Retinal pigment epithelial cell (primary cell): ENCODE data around the gene POPDC3.

Experiments used
- DNase-seq: peaks from one replicate; pipeline ENCODE4 v3.0.0-alpha.2; 2010; ENCODE audit warnings: low read depth
- H3K4me3 ChIP-seq: 2 replicates; pipeline ENCODE4 v1.5.1; 2011; ENCODE audit warnings: mild to moderate bottlenecking, low read length, control low read depth, moderate library complexity
- TF ChIP-seq, protein P1 (sequence below): conservative IDR thresholded peaks from 2 replicates; pipeline ENCODE4 v1.5.1; 2011; ENCODE audit warnings: low read depth, low read length, control low read depth, inconsistent platforms

POPDC3 gene

DNA sequence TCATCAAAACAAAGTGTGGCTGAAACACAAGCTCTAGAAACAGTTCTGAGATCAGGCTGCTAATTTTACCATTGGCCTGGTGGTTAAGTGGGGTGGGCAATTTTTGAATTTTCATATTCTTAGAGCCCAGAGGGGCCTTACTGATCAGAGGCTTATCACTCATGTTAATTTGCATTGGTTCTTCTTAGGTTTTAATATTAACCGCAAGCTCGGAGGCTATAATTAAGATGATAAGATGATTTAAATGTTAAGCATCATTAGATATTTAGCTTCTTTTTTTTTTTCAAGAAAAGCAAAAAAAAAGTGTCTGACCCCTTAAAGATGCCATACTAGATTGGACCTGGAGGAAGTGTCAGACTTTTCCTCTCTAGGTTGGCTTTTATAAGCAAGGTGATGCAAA is 8.4 kb upstream of the POPDC3 start:
- DNase-seq, result no peak
- no peak overlapping the region for H3K4me3 ChIP-seq
- TF ChIP-seq, protein P1, sequence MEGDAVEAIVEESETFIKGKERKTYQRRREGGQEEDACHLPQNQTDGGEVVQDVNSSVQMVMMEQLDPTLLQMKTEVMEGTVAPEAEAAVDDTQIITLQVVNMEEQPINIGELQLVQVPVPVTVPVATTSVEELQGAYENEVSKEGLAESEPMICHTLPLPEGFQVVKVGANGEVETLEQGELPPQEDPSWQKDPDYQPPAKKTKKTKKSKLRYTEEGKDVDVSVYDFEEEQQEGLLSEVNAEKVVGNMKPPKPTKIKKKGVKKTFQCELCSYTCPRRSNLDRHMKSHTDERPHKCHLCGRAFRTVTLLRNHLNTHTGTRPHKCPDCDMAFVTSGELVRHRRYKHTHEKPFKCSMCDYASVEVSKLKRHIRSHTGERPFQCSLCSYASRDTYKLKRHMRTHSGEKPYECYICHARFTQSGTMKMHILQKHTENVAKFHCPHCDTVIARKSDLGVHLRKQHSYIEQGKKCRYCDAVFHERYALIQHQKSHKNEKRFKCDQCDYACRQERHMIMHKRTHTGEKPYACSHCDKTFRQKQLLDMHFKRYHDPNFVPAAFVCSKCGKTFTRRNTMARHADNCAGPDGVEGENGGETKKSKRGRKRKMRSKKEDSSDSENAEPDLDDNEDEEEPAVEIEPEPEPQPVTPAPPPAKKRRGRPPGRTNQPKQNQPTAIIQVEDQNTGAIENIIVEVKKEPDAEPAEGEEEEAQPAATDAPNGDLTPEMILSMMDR, result no peak

DNA sequence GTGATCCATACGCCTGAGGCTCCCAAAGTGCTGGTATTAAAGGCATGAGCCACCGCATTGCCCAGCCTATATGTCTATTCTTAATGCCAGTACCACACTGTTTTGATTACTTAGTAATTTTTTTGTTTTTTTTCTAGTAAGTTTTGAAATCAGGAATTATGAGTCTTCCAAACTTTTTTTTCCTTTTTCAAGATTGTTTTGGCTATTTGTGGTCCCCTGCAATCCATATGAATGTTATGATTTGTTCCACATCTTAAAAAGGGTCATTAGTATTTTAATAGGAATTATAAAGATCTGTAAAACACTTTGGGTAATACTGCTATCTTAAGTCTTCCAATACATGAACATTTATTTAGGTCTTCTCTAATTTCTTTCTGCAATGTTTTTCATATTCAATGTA is 6.8 kb upstream of the POPDC3 start:
- H3K4me3 ChIP-seq, result no peak overlapping the region
- TF ChIP-seq, protein P1, result no peak
- DNase-seq, result no peak

DNA sequence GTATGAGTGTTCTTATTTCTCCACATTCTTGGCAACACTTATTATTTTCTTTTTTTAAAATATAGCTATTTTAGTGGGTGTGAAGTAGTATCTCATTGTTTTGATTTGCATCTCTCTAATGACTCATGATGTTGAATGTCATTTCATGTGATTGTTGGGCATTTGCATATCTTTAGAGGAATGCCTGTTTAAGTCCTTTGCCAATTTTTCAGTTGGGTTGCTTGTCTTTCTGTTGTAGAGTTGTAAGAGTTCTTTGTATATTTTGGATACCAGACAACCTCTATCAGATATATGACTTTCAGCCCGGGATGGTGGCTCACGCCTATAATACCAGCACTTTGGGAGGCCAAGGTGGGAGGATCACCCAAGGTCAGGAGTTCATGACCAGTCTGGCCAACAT is 5.1 kb upstream of the POPDC3 start:
- TF ChIP-seq, protein P1, result no peak
- no peak for DNase-seq

GRCh38 chr6:105181981-105182515 is 2.2 kb upstream of the POPDC3 start:
- H3K4me3 ChIP-seq, result no peak overlapping the region
- no peak for DNase-seq
- TF ChIP-seq, protein P1, result no peak

More for the DNA sequence above, 5.1 kb upstream of the POPDC3 start:
- no peak overlapping the region for H3K4me3 ChIP-seq

DNA sequence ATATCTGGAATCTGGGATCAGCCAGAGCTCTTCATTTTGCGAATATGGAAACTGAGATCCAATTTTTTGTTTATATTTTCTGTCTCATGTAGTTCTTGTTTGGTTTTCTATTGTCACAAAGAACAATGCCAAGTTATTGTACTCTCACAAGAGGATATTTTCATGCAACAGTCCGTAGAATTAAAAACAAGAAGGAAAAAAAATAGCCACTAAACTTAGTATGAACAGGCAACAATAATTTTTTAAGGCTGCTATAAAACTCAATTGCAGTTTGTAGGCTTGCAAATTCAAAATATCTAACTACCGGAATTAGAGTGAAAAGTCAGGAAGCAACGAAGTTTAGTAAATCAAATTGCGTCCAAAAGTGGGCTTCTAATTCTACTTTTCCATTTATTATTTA is 1.2 kb downstream of the POPDC3 start:
- no peak overlapping the region for H3K4me3 ChIP-seq
- DNase-seq, result no peak
- TF ChIP-seq, protein P1, result no peak

- TF ChIP-seq, protein P1, result no peak
- no peak overlapping the region for H3K4me3 ChIP-seq
- no peak for DNase-seq
Observed at GRCh38 chr6:105178110-105178509, 1.7 kb downstream of the POPDC3 start.

DNA sequence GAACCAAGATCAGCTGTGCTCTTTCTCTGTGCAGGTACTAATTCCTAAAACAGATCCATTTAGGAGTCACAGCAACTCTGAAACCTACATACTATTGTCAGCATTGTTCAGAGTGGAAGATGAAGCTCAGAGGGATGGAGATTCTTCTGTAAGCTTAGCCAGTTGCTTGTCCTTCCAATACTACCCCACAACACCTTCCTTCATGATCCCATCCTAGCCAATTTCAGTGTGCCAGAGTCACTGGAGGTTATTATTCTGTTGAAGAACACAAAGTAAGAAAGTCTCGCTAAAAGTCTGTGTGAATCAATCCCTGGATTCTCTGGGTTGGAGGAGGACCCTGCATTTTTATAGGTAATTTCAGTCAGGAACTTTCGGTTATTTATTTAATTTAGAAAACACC is 2.3 kb downstream of the POPDC3 start:
- TF ChIP-seq, protein P1, result no peak
- no peak for DNase-seq
- H3K4me3 ChIP-seq, result no peak overlapping the region
